Ishikawa (cell line): Measurements from ENCODE around the gene TMEM120B.

ENCODE experiments used
- CREB1 ChIP-seq: IDR thresholded peaks from 2 replicates; pipeline ENCODE4 v1.6.1; 2012; ENCODE audit warnings: low read depth
- EGR1 ChIP-seq: IDR thresholded peaks from 2 replicates; pipeline ENCODE4 v1.6.1; 2012
- RAD21 ChIP-seq: IDR thresholded peaks from 2 replicates; pipeline ENCODE4 v1.6.1; 2012; ENCODE audit warnings: low read depth
- TAF1 ChIP-seq: IDR thresholded peaks from 2 replicates; pipeline ENCODE4 v1.6.1; 2012; ENCODE audit warnings: low read depth, mild to moderate bottlenecking
- TEAD4 ChIP-seq: IDR thresholded peaks from 2 replicates; pipeline ENCODE4 v1.6.1; 2012
- TF ChIP-seq, protein P1 (sequence below): IDR thresholded peaks from 2 replicates; pipeline ENCODE4 v1.6.1; 2012; ENCODE audit warnings: low read depth, mild to moderate bottlenecking
- TF ChIP-seq, protein P2 (sequence below): IDR thresholded peaks from 2 replicates; pipeline ENCODE4 v1.6.1; 2012

DNA sequence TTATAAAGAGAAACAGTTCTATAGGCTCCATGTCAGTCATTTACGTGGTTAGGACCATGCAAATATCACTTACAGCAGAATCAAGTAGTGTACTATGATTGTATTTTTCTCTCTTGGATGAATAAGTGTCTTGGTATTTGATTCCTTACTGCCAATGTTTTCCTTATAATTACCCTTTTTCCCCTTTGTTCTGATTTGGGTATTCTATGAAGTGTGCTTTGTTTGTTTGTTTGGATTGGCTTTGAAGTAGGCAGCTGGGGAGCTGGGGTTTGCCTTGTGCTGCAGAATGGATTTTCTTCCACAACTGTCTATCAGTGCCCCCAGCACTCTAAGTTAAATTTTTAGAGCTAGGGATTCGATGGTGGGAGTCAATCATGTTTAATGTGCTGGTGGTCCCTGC, 12.4 kb downstream of the TMEM120B start:
- TF ChIP-seq TAF1 (no peak), EGR1 (no peak), TEAD4 (no peak), RAD21 (no peak), CREB1 (no peak)
- TF ChIP-seq, protein P1, sequence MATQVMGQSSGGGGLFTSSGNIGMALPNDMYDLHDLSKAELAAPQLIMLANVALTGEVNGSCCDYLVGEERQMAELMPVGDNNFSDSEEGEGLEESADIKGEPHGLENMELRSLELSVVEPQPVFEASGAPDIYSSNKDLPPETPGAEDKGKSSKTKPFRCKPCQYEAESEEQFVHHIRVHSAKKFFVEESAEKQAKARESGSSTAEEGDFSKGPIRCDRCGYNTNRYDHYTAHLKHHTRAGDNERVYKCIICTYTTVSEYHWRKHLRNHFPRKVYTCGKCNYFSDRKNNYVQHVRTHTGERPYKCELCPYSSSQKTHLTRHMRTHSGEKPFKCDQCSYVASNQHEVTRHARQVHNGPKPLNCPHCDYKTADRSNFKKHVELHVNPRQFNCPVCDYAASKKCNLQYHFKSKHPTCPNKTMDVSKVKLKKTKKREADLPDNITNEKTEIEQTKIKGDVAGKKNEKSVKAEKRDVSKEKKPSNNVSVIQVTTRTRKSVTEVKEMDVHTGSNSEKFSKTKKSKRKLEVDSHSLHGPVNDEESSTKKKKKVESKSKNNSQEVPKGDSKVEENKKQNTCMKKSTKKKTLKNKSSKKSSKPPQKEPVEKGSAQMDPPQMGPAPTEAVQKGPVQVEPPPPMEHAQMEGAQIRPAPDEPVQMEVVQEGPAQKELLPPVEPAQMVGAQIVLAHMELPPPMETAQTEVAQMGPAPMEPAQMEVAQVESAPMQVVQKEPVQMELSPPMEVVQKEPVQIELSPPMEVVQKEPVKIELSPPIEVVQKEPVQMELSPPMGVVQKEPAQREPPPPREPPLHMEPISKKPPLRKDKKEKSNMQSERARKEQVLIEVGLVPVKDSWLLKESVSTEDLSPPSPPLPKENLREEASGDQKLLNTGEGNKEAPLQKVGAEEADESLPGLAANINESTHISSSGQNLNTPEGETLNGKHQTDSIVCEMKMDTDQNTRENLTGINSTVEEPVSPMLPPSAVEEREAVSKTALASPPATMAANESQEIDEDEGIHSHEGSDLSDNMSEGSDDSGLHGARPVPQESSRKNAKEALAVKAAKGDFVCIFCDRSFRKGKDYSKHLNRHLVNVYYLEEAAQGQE: no peak
- TF ChIP-seq, protein P2, sequence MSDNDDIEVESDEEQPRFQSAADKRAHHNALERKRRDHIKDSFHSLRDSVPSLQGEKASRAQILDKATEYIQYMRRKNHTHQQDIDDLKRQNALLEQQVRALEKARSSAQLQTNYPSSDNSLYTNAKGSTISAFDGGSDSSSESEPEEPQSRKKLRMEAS: no peak
